ENCODE data around the gene WDR88. TPM values are rescaled to one million over a fixed set of nuclear protein-coding genes. Genes with fewer than 3 reads are reported as not detected.

Gene WDR88, protein sequence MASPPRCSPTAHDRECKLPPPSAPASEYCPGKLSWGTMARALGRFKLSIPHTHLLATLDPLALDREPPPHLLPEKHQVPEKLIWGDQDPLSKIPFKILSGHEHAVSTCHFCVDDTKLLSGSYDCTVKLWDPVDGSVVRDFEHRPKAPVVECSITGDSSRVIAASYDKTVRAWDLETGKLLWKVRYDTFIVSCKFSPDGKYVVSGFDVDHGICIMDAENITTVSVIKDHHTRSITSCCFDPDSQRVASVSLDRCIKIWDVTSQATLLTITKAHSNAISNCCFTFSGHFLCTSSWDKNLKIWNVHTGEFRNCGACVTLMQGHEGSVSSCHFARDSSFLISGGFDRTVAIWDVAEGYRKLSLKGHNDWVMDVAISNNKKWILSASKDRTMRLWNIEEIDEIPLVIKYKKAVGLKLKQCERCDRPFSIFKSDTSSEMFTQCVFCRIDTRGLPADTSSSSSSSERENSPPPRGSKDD
- polyA plus RNA-seq (ENCODE audit: insufficient read length), result 2.0 TPM
- long read RNA-seq, donor 1, partial matches to known transcripts, result 5 of 5 reads
- long read RNA-seq, donor 1, other reads (novel, unspliced or antisense), result 0 of 5 reads
- long read RNA-seq, donor 2, result 0 reads
- long read RNA-seq, donor 3, partial matches to known transcripts, result 5 of 5 reads
- long read RNA-seq, donor 3, other reads (novel, unspliced or antisense), result 0 of 5 reads
- long read RNA-seq, donor 4, result 0 reads
- long read RNA-seq, donor 5, result 0 reads
- long read RNA-seq, donor 6, result 0 reads
- long read RNA-seq, donor 7, result 0 reads
- long read RNA-seq, donor 8, result 0 reads

DNA sequence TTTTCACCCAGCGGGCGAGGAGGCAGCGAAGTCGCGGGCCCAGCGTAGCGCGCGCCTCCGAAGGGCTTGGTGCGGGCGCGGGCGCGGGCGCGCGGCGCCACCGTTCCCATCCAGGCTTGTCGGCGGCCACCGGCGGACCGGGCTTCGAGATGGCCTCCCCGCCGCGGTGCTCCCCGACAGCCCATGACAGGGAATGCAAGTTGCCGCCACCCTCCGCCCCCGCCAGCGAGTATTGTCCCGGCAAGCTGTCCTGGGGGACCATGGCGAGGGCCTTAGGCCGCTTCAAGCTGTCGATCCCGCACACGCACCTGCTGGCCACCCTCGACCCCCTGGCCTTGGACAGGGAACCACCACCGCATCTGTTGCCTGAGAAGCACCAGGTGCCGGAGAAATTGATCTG lies at the start of gene WDR88:
WDR88 (plus strand) TSS at position 94 of the 400 bp plus-strand sequence; CDS start at position 150, 56 bp downstream.
- DNase-seq, result no peak

DNA sequence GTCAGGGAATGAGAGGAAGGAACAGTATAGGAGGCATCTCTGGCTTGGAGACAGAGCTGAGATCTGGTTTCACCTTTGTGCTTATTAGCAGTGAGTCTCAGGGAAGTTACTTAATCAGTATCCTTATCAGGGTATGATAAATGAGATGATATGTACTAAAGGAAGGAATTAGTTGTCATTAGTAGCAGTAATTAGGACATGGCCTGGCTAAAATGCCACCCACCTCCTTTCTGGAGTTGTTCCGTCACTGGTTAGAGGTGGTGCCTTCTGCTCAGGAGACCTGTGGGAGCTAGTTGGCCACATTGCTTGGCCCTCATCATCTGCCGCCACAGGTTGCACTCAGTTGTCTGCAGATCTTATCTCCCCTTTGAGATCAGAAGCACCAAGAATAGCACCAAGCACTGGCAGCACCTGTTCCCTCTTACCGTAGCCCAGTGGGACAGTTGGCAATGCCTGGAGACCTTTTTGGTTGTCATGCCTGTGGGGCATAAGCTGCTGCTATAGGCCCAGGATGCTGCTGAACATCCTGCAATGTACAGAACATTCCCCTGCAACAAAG lies 46.3 kb upstream of the WDR88 start:
- no peak for DNase-seq

DNA sequence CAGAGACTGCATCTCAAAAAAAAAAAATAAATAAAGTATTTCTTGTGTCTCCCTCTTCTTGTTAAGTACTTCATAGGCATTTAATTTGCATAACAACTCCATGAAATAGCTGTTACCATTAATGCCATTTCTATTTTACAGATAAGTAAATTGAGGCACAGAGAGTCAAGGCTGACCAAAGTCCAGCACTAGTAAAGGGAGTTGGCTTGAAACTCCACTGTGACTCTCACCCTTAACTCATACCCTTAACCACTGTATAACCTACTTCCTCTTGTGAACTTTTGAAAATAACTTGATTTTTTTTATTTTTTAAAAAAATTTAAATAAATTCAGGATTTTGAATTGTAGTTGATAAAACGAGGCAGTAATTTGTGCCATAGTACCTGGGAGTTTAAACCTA lies 45.0 kb upstream of the WDR88 start:
- DNase-seq, result no peak

DNA sequence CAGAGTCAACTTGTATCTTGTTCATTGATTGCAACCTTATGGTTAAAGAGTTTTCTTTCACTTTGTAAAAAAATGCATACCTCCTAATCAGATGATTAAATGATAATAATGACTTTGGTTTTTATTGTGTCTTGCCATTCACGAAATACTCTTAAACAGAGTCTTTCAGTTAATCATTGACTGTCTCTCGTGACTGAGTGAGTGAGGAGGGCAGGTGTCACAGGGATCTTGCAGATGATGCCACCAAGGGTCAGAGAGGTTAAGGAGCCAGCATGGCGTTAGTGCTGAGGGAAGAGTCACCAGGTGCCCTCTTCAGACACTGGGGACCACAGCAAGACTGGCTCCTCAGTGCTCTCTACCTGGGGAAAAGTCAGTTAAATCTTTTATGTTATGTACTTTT lies 42.9 kb upstream of the WDR88 start:
- DNase-seq, result no peak

DNA sequence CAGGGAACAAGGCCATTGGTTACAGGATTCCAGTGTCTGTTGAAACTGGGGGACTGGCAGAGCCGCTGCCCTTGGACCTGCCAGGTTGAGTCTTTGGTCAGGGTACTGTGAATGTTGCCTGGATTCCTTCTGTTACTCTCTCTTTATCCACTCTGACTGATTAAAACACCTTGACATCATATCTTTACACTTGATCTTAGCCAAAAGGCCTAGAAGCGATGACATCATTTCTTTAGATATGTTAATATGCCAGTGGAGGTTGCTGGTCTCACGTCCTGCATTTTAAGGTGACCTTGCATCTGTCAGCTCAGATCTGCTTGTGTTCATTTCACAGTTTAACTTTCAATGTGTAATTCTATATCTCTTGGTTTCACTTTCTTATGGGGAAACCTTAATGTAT lies 41.7 kb upstream of the WDR88 start:
- DNase-seq, result no peak

DNA sequence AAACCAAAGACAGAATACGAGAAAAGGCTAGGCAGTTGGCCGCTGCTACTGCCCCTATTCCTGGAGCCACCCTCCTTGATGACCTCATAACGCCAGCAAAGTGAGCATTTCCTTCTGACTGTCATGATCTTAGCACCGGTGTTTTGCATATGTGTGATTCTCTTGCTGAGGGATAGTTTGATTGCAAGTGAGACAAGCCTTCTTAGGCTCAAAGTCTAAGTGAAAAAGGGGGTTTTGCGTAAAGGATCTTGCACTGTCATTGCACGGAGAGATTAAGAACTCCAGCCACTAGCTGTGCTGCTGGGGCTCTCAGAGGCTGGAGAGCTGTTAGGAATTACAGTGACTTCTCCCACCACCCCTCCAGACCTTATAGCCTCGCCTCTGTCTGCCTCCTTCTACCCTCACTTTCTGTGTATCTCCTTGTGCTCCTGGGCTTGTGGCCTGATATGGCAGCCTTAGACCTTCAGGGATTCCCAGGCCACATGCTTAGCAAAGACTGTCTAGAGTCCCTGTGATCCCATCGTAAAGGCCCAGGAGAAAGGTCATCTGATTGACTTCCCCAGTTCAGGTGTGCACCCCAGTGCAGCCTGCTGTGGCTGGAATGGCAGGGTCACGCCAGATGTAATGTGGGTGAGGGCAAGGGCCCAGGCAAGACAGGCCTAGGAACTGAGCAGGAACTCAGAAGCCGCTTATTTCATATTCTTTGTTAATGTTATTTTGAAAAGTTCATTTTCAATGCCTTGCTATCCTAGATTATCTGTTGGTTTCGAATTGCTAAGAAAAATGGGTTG lies 38.3 kb upstream of the WDR88 start:
- DNase-seq, result no peak

DNA sequence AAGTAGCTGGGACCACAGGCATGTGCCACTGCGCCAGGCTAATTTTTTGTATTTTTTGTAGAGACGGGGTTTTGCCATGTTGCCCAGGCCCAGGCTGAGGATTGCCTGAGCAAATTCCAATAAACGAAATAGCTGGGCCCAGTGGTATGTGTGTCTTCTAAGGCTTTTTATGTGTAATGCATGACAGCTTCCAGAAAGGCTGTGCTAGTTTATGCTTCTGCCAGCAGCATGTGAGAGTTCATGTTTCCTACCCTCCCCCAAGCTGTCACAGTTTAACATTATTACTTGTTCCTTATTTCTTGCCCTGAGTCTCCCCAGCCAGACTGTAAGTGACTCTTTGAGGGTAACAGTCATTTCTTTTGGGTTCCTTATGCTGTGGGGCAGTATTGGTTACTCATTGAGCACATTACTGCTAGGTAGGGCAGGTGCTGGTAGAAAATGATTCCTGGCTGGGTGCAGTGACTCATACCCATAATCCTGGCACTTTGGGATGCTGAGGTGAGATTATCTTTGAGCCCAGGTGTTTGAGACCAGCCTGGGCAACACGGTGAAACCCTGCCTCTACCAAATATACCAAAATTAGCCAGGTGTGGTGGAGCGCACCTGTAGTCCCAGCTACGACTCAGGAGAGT lies 37.4 kb upstream of the WDR88 start:
- peak; percentile 51 for DNase-seq

DNA sequence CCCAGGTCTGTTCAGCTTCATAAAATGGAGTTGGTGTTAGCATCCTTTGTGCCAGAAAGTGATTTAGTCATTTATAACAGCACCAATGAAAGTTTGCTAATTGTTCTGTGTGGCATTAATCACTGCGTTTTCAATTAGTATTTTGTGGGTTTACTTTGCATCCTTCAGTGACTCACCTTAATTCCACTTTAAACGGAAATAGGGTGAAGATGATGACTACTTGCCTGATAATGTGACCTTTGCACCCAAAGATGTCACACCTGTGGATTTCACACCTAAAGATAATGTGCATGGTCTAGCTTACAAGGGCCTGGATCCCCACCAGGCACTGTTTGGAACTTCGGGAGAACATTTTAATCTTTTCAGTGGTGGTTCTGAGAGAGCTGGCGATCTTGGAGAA lies 35.9 kb upstream of the WDR88 start:
- DNase-seq, result no peak

DNA sequence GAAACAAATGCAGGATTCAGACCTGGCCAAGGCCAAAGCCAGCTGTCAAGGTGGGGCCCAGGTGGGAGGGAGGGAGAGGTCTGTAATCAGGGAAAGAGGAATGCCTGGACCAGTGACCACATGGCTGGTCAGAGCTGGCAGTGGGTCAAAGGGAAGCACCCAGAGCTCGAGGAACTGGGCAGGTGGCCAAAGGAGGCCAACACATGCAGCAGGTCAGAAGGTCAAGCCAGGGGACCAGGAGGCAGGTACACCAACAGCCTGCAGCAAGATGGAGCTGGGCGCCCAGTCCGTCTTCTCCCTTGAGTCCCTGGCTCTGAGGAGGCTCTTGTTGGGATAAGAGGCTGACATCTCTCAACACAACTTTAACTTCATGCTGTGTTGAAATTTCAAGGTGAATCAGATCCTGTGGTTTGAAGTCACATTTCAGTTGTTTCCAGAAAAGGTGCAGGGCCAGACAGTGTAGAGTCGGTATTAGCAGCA lies 33.8 kb upstream of the WDR88 start:
- no peak for DNase-seq

DNA sequence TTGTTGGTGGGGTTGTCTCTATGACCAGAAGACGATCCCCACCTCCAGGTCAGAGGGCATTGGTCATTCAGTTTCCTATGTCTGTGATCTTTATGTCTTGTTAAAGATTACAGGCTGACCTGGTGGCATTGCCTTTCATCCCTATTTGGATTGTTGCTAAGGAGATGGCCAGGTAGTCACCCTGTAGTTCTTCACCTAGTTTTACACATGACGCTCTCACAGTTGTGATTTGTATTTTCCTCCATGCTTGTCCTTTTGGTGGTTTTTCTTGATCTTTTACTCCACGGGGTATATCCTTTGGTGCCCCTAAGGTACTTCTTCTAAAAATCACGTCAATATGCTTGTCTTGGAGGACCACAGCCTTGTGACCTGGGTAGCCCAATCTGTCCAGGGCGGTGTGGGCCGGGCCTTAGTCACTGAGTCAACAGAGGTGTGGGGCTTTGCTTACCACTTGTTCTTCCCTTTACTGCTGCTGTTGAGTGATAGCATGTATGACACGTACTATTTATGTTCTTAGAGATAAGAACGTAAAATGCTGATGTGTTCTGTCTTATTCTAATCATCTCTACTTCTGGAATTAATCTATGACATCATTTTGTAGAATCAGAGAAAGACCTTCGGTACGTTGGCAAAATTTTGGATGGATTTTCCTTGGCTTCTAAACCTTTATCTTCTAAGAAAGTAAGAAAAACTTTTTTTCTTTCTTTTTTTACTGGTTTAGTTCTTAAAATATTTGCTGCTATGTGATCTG lies 30.8 kb upstream of the WDR88 start:
- no peak for DNase-seq

DNA sequence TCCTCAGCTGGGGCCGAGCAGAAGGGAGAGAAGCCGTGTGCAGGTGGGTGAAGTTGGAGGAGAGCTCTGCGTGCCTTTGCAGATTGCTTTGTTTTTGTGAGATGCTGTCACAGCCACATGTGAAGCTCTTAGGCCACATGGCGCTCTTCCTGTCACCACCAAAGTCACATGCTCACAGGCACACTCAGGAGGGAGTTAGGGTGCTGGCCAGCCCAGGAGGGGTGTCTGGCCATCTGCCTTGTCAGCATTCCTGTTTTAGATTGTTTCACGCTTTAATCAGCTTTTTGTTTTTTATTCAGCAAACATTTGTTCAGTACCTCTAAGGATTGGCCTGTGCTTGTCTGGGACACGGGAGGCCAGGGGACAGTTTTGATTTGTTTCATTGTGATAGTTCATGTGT lies 29.0 kb upstream of the WDR88 start:
- DNase-seq, result no peak

DNA sequence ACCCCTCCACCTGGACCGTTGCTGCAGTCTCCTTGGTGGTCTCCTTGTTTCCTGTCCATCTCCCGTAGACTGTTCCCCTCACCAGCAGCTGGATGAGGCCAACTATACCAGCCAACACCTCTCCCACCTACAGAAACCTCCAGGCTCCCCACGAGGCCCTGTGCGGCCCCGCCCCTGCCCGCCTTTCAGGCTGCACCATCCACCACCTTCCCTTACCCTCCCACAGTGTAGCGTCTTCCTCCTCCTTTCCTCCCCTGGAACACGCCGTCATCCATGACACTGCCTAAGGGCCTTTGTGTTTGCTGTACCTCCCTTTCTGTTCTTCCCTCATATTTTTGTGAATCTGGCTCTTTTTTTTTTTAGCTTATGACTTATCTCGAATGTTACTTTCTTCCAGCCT lies 23.8 kb upstream of the WDR88 start:
- no peak for DNase-seq

DNA sequence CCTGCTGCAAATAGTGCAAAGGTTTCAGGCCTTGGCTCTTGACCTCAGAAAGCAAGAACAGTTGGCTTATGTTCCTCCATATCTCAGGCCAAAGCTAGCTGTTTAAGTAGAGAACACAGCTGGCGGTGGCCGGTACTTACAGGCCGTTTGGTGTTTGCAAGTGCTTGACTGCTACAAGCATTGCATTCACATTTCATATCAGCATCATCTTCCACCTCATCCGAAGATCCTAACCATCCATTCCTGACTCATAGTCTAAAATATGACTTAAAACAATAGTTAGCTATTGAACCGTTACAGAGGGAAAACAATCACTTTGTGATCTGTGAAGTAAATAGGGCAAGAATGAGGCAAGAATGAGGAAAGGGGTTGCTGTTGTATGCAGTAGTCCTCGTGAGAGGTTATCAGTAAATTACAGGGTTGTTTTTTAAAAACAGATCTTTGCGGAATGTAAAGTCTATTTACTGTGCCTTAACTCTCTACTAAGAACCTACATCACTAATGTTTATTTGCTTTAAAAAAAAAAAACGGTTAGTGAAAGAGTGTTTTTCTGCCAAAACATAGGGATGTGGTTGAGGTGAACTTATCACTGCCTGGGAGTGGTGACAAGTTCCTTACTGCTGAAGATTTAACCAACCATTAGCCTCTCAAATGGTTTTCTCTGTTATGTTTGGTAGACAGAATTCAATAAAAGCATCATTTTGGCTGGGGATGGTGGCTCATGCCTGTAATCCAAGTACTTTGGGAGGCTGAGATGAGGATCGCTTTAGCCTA lies 21.6 kb upstream of the WDR88 start:
- DNase-seq, result no peak

DNA sequence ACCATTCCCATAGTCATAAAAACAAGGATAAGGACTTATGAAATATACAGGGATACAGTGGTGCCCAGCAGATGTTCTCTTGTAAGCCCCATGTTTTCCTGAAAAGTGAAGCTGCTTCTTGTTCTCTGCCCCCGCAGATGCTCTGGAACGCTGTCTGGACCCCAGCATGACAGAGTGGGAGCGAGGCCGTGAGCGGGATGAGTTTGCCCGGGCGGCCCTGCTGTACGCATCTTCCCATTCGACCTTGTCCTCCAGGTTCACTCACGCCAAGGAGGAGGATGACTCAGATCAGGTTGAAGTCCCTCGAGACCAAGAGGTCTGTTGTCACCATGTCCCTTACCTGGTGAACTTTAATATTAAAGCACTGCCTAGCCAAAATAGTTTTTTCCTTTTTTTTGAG lies 20.3 kb upstream of the WDR88 start:
- no peak for DNase-seq

DNA sequence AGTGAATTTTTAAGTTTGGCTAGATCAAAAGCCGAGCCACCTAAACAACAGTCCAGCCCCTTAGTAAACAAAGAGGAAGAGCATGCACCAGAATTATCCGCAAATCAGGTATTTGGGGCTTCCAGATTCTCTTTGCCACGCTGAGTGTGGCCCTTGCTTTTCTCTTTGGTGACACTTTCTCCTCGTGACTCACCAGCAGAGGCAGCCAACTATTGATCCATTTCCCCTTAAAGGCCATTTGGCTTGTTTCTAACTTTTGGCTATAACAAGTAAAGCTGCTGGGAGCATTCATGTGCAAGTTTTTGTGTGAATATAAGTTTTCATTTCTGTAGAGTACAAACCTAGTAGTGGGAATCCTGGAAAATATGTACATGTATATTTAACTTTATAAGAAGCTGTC lies 17.6 kb upstream of the WDR88 start:
- no peak for DNase-seq

DNA sequence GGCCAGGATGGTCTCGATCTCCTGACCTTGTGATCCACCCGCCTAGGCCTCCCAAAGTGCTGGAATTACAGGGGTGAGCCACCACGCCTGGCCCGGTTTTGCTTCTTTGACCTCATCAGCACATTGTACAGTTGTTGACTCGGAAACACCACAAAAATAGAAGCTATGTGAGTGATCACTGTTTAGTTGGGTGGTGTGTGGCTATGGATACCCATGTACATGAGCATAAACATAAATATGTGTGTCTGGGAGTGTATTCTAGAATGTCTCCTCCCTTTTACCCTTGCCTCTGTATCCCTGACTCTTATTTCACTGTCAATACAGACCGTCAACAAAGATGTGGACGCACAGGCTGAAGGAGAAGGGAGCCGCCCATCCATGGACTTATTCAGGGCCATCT lies 14.4 kb upstream of the WDR88 start:
- DNase-seq, result no peak

DNA sequence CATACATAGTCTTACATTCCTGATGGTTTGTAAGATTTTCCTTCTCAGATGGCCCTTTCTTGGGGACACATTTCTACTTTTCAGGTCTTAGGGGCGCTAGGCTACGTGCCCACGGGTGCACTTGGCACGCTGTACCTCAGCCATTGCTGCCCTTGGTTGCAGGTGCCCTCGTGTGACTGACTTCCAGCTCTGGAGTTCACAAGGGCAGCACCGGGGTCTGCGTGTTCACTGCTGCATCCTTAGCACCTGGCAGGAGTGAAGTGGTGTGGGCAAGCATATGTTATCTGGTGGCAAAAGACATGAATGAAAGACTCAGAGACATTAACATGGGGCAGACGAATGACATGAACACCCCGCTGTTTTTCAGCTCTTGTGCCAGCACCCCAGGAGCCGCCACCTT lies 13.3 kb upstream of the WDR88 start:
- DNase-seq, result no peak

DNA sequence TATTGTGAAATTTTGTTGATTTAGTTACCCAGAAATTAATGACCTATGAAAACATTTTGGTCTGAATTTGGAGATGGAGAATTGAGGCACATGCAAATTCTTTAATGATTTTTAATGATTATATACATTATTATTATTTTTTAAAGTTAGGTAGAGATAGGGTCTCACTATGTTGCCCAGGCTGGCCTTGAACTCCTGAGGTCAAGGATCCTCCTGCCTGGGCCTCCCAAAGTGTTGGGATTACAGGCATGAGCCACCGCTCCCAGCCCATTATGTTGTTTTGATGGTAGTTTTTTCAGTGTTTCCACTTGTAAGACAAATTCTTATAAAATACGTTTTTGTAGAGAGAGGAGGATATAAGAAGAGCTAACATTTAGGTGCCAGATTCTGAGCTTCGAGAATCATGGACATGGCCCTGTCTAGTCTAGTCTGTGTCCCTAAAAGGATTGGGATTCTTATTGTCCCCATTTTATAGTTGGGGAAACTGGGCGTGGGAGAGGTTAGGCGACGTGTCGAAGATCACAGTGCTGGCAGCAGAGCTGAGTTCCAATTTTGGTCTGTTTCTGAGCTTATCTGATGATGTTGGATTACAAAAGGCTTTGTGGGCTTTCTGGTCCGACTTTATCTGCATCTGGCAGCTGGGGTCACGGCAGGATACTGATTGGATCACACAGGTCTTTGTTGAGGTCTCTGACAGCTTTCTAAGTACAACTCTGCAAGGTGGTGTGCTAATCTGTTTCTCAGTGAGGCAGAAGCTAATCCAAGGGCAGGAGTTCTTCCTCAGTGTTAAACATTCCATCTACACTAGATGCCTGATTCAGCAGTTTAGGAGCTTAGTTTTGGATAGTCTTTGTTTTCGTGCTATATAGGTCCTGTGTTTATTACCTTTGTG lies 7.5 kb upstream of the WDR88 start:
- DNase-seq, result no peak

DNA sequence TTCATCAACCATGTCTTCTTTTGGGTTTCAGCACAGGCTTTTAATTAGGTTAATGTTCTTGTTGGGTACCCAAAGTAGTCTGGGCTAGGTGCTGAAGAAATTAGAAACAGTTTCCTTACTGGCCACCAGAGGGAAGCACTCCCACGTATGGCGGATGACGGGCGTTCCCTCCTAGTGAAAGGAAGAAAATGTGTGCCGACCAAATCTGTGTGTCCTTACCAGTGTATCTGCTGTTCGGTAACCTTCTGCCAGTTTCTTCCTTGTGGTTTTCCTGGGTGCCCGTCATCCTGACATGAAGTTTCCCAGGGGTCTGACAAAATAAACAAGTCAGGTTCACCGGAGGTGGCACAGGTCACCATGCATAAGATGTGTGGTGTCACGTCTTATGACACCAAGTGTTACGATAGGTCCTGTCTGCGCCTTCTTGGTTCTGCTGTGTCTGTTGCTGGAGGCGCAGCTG lies 6.0 kb upstream of the WDR88 start:
- peak; percentile 34 for DNase-seq
